ENCODE measurements around the gene SMYD3. TPM values are rescaled to one million over a fixed set of nuclear protein-coding genes. Genes with fewer than 3 reads are reported as not detected.

The SMYD3 gene
- polyA plus RNA-seq, 2 of the 4 experiments (the other 2 are of a cell fraction), result 18.2 to 35.2 TPM

DNA sequence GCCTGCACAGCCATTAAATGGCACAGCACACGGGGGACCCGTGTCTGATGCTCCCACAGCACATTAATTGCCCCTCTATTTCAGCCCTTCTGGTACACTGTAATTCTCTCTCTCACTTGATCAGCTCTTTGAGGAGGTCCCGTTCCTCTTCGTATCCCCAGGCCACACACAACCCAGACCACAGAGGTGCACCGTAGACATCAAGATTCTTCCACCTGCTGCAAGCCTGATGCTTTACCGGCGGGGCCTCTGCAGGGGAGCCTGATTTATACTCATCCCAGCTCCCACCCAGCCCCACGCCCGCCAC is 759 bp downstream of the SMYD3 start (continued):
- TF ChIP-seq, protein P1, sequence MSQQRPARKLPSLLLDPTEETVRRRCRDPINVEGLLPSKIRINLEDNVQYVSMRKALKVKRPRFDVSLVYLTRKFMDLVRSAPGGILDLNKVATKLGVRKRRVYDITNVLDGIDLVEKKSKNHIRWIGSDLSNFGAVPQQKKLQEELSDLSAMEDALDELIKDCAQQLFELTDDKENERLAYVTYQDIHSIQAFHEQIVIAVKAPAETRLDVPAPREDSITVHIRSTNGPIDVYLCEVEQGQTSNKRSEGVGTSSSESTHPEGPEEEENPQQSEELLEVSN (IDR thresholded peaks at IDR 0.05; ENCODE audit: borderline replicate concordance, low read depth), result no peak
- TF ChIP-seq EHMT2 (IDR thresholded peaks at IDR 0.05; ENCODE audit: low read depth) (no peak), HEYL (CRISPR knock-in tag; IDR thresholded peaks at IDR 0.05) (no peak), KDM1A (IDR thresholded peaks at IDR 0.05; ENCODE audit: low read depth) (no peak), ZFP36 (IDR thresholded peaks at IDR 0.05; ENCODE audit: borderline replicate concordance, partially characterized antibody) (no peak), NPAS2 (CRISPR knock-in tag; IDR thresholded peaks at IDR 0.05; ENCODE audit: borderline replicate concordance) (no peak)
- TF ChIP-seq, protein P2, sequence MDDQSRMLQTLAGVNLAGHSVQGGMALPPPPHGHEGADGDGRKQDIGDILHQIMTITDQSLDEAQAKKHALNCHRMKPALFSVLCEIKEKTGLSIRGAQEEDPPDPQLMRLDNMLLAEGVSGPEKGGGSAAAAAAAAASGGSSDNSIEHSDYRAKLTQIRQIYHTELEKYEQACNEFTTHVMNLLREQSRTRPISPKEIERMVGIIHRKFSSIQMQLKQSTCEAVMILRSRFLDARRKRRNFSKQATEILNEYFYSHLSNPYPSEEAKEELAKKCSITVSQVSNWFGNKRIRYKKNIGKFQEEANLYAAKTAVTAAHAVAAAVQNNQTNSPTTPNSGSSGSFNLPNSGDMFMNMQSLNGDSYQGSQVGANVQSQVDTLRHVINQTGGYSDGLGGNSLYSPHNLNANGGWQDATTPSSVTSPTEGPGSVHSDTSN (IDR thresholded peaks at IDR 0.05), result no peak
- TF ChIP-seq, protein P3, sequence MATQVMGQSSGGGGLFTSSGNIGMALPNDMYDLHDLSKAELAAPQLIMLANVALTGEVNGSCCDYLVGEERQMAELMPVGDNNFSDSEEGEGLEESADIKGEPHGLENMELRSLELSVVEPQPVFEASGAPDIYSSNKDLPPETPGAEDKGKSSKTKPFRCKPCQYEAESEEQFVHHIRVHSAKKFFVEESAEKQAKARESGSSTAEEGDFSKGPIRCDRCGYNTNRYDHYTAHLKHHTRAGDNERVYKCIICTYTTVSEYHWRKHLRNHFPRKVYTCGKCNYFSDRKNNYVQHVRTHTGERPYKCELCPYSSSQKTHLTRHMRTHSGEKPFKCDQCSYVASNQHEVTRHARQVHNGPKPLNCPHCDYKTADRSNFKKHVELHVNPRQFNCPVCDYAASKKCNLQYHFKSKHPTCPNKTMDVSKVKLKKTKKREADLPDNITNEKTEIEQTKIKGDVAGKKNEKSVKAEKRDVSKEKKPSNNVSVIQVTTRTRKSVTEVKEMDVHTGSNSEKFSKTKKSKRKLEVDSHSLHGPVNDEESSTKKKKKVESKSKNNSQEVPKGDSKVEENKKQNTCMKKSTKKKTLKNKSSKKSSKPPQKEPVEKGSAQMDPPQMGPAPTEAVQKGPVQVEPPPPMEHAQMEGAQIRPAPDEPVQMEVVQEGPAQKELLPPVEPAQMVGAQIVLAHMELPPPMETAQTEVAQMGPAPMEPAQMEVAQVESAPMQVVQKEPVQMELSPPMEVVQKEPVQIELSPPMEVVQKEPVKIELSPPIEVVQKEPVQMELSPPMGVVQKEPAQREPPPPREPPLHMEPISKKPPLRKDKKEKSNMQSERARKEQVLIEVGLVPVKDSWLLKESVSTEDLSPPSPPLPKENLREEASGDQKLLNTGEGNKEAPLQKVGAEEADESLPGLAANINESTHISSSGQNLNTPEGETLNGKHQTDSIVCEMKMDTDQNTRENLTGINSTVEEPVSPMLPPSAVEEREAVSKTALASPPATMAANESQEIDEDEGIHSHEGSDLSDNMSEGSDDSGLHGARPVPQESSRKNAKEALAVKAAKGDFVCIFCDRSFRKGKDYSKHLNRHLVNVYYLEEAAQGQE (IDR thresholded peaks at IDR 0.05), result no peak

DNA sequence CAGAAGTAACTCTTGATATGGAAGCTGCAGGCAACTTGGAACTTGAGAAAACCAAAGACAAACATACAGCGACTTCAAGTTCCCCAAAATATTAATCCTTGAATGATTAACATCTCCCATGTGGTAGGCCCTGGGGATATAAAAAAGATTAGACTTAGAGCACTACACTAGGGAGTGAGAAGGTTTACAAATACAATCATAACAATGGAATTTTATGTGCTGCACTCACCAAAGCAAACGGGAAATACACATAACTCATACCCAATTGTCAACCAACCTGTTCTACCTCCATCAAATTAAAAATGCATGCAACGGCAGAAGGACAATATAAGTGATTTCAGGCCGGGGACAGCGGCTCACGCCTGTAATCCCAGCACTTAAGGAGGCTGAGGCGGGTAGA is 3.7 kb downstream of the SMYD3 start:
- no peaks in the 10 kb centered on the region for H3K9me3 ChIP-seq
- TF ChIP-seq FOSL2 (IDR thresholded peaks at IDR 0.05), result no peak
- TF ChIP-seq FOSL2 (CRISPR knock-in tag; IDR thresholded peaks at IDR 0.05), result peak; percentile 64
- TF ChIP-seq BHLHE40 (IDR thresholded peaks at IDR 0.05; ENCODE audit: low read depth, low read length), result no peak
- TF ChIP-seq, protein P4, sequence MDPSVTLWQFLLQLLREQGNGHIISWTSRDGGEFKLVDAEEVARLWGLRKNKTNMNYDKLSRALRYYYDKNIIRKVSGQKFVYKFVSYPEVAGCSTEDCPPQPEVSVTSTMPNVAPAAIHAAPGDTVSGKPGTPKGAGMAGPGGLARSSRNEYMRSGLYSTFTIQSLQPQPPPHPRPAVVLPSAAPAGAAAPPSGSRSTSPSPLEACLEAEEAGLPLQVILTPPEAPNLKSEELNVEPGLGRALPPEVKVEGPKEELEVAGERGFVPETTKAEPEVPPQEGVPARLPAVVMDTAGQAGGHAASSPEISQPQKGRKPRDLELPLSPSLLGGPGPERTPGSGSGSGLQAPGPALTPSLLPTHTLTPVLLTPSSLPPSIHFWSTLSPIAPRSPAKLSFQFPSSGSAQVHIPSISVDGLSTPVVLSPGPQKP (IDR thresholded peaks at IDR 0.05; ENCODE audit: low read depth, low read length), result no peak
- no peak for TF ChIP-seq RARB (CRISPR knock-in tag; IDR thresholded peaks at IDR 0.05)
- TF ChIP-seq ESRRA (IDR thresholded peaks at IDR 0.05; ENCODE audit: borderline replicate concordance, low read length), result no peak
- no peak for TF ChIP-seq EHMT2 (IDR thresholded peaks at IDR 0.05; ENCODE audit: low read depth)
- TF ChIP-seq, protein P3 (IDR thresholded peaks at IDR 0.05), result no peak
- TF ChIP-seq ZC3H11A (IDR thresholded peaks at IDR 0.05), result no peak
- TF ChIP-seq, protein P5, sequence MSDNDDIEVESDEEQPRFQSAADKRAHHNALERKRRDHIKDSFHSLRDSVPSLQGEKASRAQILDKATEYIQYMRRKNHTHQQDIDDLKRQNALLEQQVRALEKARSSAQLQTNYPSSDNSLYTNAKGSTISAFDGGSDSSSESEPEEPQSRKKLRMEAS (IDR thresholded peaks at IDR 0.05), result 0 out of 2 replicates have a peak, but pooled peaks have one; percentile 29
- TF ChIP-seq POLR2AphosphoS2 (conservative IDR thresholded peaks at IDR 0.05; ENCODE audit: low read length), result no peak
- TF ChIP-seq ZNF302 (CRISPR knock-in tag; IDR thresholded peaks at IDR 0.05), result no peak
- no peak for TF ChIP-seq POLR2A (IDR thresholded peaks at IDR 0.05; ENCODE audit: low read length)
- no peak for TF ChIP-seq CBX8 (IDR thresholded peaks at IDR 0.05)
- no peak for TF ChIP-seq EHF (CRISPR knock-in tag; IDR thresholded peaks at IDR 0.05)
- TF ChIP-seq RNF2 (IDR thresholded peaks at IDR 0.05; ENCODE audit: borderline replicate concordance, low read depth), result no peak
- TF ChIP-seq, protein P2 (IDR thresholded peaks at IDR 0.05), result no peak
- TF ChIP-seq, protein P6, sequence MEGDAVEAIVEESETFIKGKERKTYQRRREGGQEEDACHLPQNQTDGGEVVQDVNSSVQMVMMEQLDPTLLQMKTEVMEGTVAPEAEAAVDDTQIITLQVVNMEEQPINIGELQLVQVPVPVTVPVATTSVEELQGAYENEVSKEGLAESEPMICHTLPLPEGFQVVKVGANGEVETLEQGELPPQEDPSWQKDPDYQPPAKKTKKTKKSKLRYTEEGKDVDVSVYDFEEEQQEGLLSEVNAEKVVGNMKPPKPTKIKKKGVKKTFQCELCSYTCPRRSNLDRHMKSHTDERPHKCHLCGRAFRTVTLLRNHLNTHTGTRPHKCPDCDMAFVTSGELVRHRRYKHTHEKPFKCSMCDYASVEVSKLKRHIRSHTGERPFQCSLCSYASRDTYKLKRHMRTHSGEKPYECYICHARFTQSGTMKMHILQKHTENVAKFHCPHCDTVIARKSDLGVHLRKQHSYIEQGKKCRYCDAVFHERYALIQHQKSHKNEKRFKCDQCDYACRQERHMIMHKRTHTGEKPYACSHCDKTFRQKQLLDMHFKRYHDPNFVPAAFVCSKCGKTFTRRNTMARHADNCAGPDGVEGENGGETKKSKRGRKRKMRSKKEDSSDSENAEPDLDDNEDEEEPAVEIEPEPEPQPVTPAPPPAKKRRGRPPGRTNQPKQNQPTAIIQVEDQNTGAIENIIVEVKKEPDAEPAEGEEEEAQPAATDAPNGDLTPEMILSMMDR (IDR thresholded peaks at IDR 0.05), result no peak
- no peak for TF ChIP-seq FOXS1 (CRISPR knock-in tag; IDR thresholded peaks at IDR 0.05)
- no peak for TF ChIP-seq HOXB5 (CRISPR knock-in tag; IDR thresholded peaks at IDR 0.05)
- no peak for TF ChIP-seq KDM1A (IDR thresholded peaks at IDR 0.05; ENCODE audit: low read depth)

More for the DNA sequence above, 3.7 kb downstream of the SMYD3 start:
- 30% methylated on average over 7 of the region's 7 CpGs for WGBS (ENCODE audit: missing lambda C conversion rate)
- Histone ChIP-seq H3K4me1 (peaks cover 19% of the 10 kb centered on the region; the same call in 2 of the 3 replicates), H3K4me2 (peak overlapping the region; percentile 59), H3K4me3 (no peak overlapping the region), H3K27ac (peak overlapping the region; percentile 22 to 29; a peak in 5 of 6 replicates)
- ATAC-seq (peak in 1 of 2 experiments; percentile 24; a peak in 2 of 6 replicates), FAIRE-seq (no peak), DNase-seq (ENCODE audit: low read depth in 1 of 2, low spot score in 1 of 2) (peak in 1 of 2 experiments; percentile 53)
- POLR2A ChIA-PET, result no interaction called here
- CTCF ChIA-PET, result interaction anchor here (1.0 kb wide), 1 partner anchor 11 kb away, joined by 4 read pairs; no protein-coding TSS in a partner anchor
